ENCODE data around the gene DEFB108B. TPM values are rescaled to one million over a fixed set of nuclear protein-coding genes. Genes with fewer than 3 reads are reported as not detected.
"Not testable (repeated sequence)": the region's sequence is repeated elsewhere in the genome, so short reads cannot be mapped to it uniquely, and the experiment has no call there.

The DEFB108B gene
- polyA plus RNA-seq, 1 donor from 2014 or later: not detected

DNA sequence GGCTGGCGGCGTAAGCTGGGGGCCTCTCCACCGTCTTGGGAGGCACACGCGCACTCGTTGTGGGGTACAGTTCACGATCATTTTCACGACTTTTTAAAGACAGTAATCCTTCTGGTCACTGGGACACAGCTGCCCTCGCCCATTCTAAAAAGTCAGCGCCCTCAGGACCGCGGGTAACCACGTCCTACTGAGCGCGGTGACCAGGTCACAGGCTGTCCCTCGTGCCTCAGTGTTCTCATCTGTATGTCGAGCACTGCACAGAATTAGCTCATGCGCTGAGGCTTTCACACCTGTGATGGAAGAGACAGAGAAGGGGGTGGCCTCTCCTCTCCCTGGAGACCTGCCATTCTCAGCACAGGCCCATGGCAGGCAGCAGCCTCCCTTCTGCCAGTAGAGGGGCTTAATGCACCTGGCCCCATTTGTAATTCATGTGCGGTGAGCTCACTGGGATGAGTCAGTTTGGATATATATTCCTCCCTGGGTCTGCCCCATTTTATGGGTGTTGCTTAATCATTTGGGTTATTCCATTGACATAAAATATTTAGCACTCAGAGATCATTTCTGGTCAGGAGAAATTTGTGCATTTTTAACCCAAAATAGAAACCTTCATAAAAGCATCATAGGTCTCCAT is 45.1 kb upstream of the DEFB108B start:
- H3K9me2 ChIP-seq (ENCODE audit: insufficient read depth, low read length); H2AFZ ChIP-seq (ENCODE audit: low read depth, low read length); H3K79me2 ChIP-seq (replicated peaks; ENCODE audit: insufficient read depth, low read length); H4K20me1 ChIP-seq (ENCODE audit: insufficient read depth); H3K9me3 ChIP-seq (ENCODE audit: low read length); H3K4me2 ChIP-seq (ENCODE audit: low read length); H3K27ac ChIP-seq (ENCODE audit: low read length); H3K27me3 ChIP-seq (ENCODE audit: insufficient read depth, low read depth, low read length); H3F3A ChIP-seq (ENCODE audit: insufficient read depth, low read length, poor library complexity, severe bottlenecking); H3K36me3 ChIP-seq (ENCODE audit: insufficient read depth, low read length): not testable (repeated sequence)
- Histone ChIP-seq H3K4me3 (ENCODE audit: low read length) (peak overlapping the region; percentile 66), H3K9ac (ENCODE audit: low read length) (peak overlapping the region; percentile 53)

DNA sequence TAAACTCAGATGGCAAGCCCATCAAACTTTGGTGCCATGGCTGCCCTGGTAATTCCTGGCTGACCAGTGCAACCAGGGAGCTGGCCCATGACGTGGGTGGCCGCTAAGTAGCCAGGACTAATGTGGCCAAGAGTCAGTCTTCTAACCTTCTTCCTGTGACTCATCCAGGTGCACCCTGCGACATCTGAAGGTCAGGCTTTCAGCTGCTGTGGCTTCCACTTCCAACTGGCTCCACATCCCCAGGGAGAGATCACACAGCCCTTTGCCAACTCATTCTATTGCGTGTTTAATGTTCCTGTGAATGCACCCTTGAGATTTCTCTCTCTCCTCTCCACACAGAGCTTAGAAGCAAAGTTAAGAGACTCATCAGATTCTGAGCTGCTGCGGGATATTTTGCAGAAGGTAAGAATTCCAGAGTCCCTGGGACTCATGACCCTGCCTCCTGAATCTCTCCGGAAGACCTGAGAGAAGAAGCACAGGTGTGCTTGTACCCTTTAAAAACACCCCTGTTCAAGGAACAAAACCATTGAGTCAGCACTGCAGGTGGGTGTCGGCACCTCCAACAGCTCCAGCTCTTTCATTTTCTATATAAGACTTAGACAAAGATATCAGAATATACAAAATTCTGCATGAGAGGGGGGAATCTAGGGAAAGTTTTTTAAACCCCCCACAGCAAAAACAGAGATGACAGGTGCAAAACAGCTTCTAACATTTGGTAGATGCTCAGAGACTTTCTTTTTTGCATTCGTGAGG is 43.4 kb upstream of the DEFB108B start:
- not testable (repeated sequence) for H3K9me2 ChIP-seq (ENCODE audit: insufficient read depth, low read length); H4K20me1 ChIP-seq (ENCODE audit: insufficient read depth); H3K4me3 ChIP-seq (ENCODE audit: low read length); H3K9ac ChIP-seq (ENCODE audit: low read length); H3K9me3 ChIP-seq (ENCODE audit: low read length); H2AFZ ChIP-seq (ENCODE audit: low read depth, low read length); H3K36me3 ChIP-seq (ENCODE audit: insufficient read depth, low read length); H3K79me2 ChIP-seq (replicated peaks; ENCODE audit: insufficient read depth, low read length); H3K4me2 ChIP-seq (ENCODE audit: low read length); H3F3A ChIP-seq (ENCODE audit: insufficient read depth, low read length, poor library complexity, severe bottlenecking); H3K27ac ChIP-seq (ENCODE audit: low read length); H3K27me3 ChIP-seq (ENCODE audit: insufficient read depth, low read depth, low read length)

DNA sequence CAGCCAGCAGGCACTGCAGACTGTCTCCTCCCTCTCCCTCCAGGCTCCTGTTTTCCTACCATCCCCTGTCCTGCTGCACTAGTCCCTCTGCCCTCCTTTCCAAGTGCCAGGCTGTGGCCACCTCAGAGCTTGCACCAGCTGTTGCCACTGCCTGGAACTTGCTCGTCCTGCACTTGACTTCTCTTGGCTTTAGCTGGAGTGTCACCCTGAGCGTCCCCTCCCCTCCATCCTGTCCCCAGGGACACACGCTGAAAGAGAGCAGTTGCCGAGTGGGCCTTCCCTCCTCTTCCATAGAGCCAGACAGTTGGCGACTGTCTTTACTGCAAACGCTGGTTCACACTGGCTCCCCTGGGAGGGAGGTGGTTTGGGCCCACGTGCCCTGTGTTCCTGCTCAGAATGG is 41.9 kb upstream of the DEFB108B start:
- H3K27ac ChIP-seq (ENCODE audit: low read length); H3K4me2 ChIP-seq (ENCODE audit: low read length); H3K36me3 ChIP-seq (ENCODE audit: insufficient read depth, low read length); H4K20me1 ChIP-seq (ENCODE audit: insufficient read depth); H3K9me3 ChIP-seq (ENCODE audit: low read length); H3K79me2 ChIP-seq (replicated peaks; ENCODE audit: insufficient read depth, low read length); H3K9ac ChIP-seq (ENCODE audit: low read length); H2AFZ ChIP-seq (ENCODE audit: low read depth, low read length); H3K27me3 ChIP-seq (ENCODE audit: insufficient read depth, low read depth, low read length); H3K4me3 ChIP-seq (ENCODE audit: low read length); H3F3A ChIP-seq (ENCODE audit: insufficient read depth, low read length, poor library complexity, severe bottlenecking); H3K9me2 ChIP-seq (ENCODE audit: insufficient read depth, low read length): not testable (repeated sequence)

GRCh38 chr11:71792621-71793235 is 40.3 kb upstream of the DEFB108B start:
- not testable (repeated sequence) for H3K9me3 ChIP-seq (ENCODE audit: low read length); H3F3A ChIP-seq (ENCODE audit: insufficient read depth, low read length, poor library complexity, severe bottlenecking); H3K27ac ChIP-seq (ENCODE audit: low read length); H3K79me2 ChIP-seq (replicated peaks; ENCODE audit: insufficient read depth, low read length); H4K20me1 ChIP-seq (ENCODE audit: insufficient read depth); H3K9me2 ChIP-seq (ENCODE audit: insufficient read depth, low read length); H3K27me3 ChIP-seq (ENCODE audit: insufficient read depth, low read depth, low read length); H3K4me3 ChIP-seq (ENCODE audit: low read length); H3K36me3 ChIP-seq (ENCODE audit: insufficient read depth, low read length); H2AFZ ChIP-seq (ENCODE audit: low read depth, low read length); H3K9ac ChIP-seq (ENCODE audit: low read length); H3K4me2 ChIP-seq (ENCODE audit: low read length)
- TF ChIP-seq SMC3 (conservative IDR thresholded peaks at IDR 0.05; ENCODE audit: poor library complexity): peak; percentile 34
- TF ChIP-seq RAD21 (conservative IDR thresholded peaks at IDR 0.05): peak; percentile 45
- TF ChIP-seq, protein P1, sequence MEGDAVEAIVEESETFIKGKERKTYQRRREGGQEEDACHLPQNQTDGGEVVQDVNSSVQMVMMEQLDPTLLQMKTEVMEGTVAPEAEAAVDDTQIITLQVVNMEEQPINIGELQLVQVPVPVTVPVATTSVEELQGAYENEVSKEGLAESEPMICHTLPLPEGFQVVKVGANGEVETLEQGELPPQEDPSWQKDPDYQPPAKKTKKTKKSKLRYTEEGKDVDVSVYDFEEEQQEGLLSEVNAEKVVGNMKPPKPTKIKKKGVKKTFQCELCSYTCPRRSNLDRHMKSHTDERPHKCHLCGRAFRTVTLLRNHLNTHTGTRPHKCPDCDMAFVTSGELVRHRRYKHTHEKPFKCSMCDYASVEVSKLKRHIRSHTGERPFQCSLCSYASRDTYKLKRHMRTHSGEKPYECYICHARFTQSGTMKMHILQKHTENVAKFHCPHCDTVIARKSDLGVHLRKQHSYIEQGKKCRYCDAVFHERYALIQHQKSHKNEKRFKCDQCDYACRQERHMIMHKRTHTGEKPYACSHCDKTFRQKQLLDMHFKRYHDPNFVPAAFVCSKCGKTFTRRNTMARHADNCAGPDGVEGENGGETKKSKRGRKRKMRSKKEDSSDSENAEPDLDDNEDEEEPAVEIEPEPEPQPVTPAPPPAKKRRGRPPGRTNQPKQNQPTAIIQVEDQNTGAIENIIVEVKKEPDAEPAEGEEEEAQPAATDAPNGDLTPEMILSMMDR (IDR thresholded peaks at IDR 0.05; ENCODE audit: poor library complexity, severe bottlenecking): peak; percentile 54

- not testable (repeated sequence) for H3K9me2 ChIP-seq (ENCODE audit: insufficient read depth, low read length); H3K9ac ChIP-seq (ENCODE audit: low read length); H3K79me2 ChIP-seq (replicated peaks; ENCODE audit: insufficient read depth, low read length); H4K20me1 ChIP-seq (ENCODE audit: insufficient read depth); H3F3A ChIP-seq (ENCODE audit: insufficient read depth, low read length, poor library complexity, severe bottlenecking); H2AFZ ChIP-seq (ENCODE audit: low read depth, low read length); H3K4me2 ChIP-seq (ENCODE audit: low read length); H3K4me3 ChIP-seq (ENCODE audit: low read length); H3K27ac ChIP-seq (ENCODE audit: low read length); H3K27me3 ChIP-seq (ENCODE audit: insufficient read depth, low read depth, low read length); H3K9me3 ChIP-seq (ENCODE audit: low read length); H3K36me3 ChIP-seq (ENCODE audit: insufficient read depth, low read length)
These were observed 38.5 kb upstream of the DEFB108B start for GRCh38 chr11:71794386-71795040.

DNA sequence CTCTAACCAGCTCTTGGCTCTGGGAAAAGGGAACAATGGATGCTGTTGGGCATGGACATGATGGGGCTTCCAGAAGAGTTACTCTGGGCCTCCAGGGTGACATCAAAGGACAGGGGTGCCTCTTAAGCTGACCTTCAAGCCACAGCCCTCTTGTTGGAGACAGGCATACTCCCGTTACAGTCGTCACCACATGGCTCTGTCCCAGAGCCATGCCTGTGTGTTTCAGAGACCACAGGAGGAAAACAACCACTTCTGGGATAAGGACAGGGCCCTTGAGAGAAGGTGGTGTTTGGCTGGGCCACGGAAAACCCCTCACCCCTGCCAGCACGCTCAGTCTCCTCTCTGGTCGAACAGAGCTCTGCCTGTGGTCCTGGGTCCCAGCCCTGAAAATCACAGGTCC is 37.8 kb upstream of the DEFB108B start:
- H3K27ac ChIP-seq (ENCODE audit: low read length); H3K36me3 ChIP-seq (ENCODE audit: insufficient read depth, low read length); H3K9me2 ChIP-seq (ENCODE audit: insufficient read depth, low read length); H3K4me2 ChIP-seq (ENCODE audit: low read length); H3K79me2 ChIP-seq (replicated peaks; ENCODE audit: insufficient read depth, low read length); H3K9ac ChIP-seq (ENCODE audit: low read length); H3K9me3 ChIP-seq (ENCODE audit: low read length); H4K20me1 ChIP-seq (ENCODE audit: insufficient read depth); H3K27me3 ChIP-seq (ENCODE audit: insufficient read depth, low read depth, low read length); H2AFZ ChIP-seq (ENCODE audit: low read depth, low read length); H3K4me3 ChIP-seq (ENCODE audit: low read length); H3F3A ChIP-seq (ENCODE audit: insufficient read depth, low read length, poor library complexity, severe bottlenecking): not testable (repeated sequence)

Data from neural cell (in vitro differentiated cells).